ENCODE data around the gene RFX4. TPM values are rescaled to one million over a fixed set of nuclear protein-coding genes. Genes with fewer than 3 reads are reported as not detected.

RFX4 gene
- total and polyA plus RNA-seq, 9 of the 15 experiments (the other 6 are each of a cell fraction or from before 2014, with no cell fraction given): not detected

GRCh38 chr12:106696681-106697417 is 114.0 kb downstream of the RFX4 start:
- no peaks in the 10 kb centered on the region for H3K9me3 ChIP-seq (replicated peaks; ENCODE audit: control insufficient read depth, insufficient read depth, low read depth, low read length)
- BruUV-seq (replicated peaks): no TSS peak
- in situ Hi-C loops (cut with MboI): no loop called here
- no peaks in the 10 kb centered on the region for H3K4me1 ChIP-seq (replicated peaks in 1 of 2; ENCODE audit: control insufficient read depth in 2 of 2, insufficient read depth in 2 of 2, low read length in 2 of 2)
- H3K27me3 ChIP-seq (ENCODE audit: control insufficient read depth in 2 of 2, insufficient read depth in 2 of 2, low read length in 2 of 2): peaks cover 4 to 33% of the 10 kb centered on the region in 2 experiments; a peak in 3 of 5 replicates
- FAIRE-seq (peak; percentile 29), ATAC-seq (no peak), DNase-seq (ENCODE audit: extremely low read depth in 1 of 4, low spot score in 3 of 4) (no peak)
- intact Hi-C loops (cut with micrococcal nuclease): no loop called here
- no peak overlapping the region for H3K27ac ChIP-seq (ENCODE audit: extremely low read depth, low read depth, low read length)
- no peaks in the 10 kb centered on the region for H4K20me1 ChIP-seq (replicated peaks; ENCODE audit: control insufficient read depth, insufficient read depth, low read length)
- TF ChIP-seq NFIC (IDR thresholded peaks at IDR 0.05): 0 out of 2 replicates have a peak, but pooled peaks have one; percentile 9
- no peak for TF ChIP-seq TRIM24 (IDR thresholded peaks at IDR 0.05)
- TF ChIP-seq PHB (CRISPR knock-in tag; IDR thresholded peaks at IDR 0.05): no peak
- TF ChIP-seq ZNF280B (CRISPR knock-in tag; IDR thresholded peaks at IDR 0.05): no peak
- TF ChIP-seq ZHX1 (conservative IDR thresholded peaks at IDR 0.05; ENCODE audit: low read length): no peak
- TF ChIP-seq, protein P1, sequence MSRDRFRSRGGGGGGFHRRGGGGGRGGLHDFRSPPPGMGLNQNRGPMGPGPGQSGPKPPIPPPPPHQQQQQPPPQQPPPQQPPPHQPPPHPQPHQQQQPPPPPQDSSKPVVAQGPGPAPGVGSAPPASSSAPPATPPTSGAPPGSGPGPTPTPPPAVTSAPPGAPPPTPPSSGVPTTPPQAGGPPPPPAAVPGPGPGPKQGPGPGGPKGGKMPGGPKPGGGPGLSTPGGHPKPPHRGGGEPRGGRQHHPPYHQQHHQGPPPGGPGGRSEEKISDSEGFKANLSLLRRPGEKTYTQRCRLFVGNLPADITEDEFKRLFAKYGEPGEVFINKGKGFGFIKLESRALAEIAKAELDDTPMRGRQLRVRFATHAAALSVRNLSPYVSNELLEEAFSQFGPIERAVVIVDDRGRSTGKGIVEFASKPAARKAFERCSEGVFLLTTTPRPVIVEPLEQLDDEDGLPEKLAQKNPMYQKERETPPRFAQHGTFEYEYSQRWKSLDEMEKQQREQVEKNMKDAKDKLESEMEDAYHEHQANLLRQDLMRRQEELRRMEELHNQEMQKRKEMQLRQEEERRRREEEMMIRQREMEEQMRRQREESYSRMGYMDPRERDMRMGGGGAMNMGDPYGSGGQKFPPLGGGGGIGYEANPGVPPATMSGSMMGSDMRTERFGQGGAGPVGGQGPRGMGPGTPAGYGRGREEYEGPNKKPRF (IDR thresholded peaks at IDR 0.05; ENCODE audit: low read depth, low read length): no peak
- TF ChIP-seq U2AF1 (optimal IDR thresholded peaks at IDR 0.05; ENCODE audit: low read depth, low read length): no peak
- TF ChIP-seq LEF1 (IDR thresholded peaks at IDR 0.05): no peak
- TF ChIP-seq SMAD1 (IDR thresholded peaks at IDR 0.05; ENCODE audit: low read depth, low read length, partially characterized antibody): no peak
- H2AFZ ChIP-seq (ENCODE audit: low read depth, low read length): no peak overlapping the region
- H3K4me3 ChIP-seq: no peak overlapping the region
- ChIA-PET POLR2A (no interaction called here), CTCF (ENCODE audit: low intra/inter-chr PET ratio) (no interaction called here)
- H3K79me2 ChIP-seq (ENCODE audit: control insufficient read depth, insufficient read depth, low read length): no peaks in the 10 kb centered on the region
- H3K36me3 ChIP-seq (ENCODE audit: control insufficient read depth, insufficient read depth, low read length): no peaks in the 10 kb centered on the region
- WGBS (ENCODE audit: insufficient coverage, low coverage, missing lambda C conversion rate): 0% methylated on average over 4 of the region's 4 CpGs
- no peaks in the 10 kb centered on the region for H3K9me1 ChIP-seq (ENCODE audit: control insufficient read depth, insufficient read depth, low read length)
- no peak overlapping the region for H3K9ac ChIP-seq (ENCODE audit: insufficient read depth in 1 of 2, low read depth in 2 of 2, low read length in 2 of 2)
- no peak overlapping the region for H3K4me2 ChIP-seq (ENCODE audit: insufficient read depth, low read length)
